Small intestine (tissue), 7 donors: ENCODE measurements around the gene TLK2. TPM values are rescaled to one million over a fixed set of nuclear protein-coding genes. Genes with fewer than 3 reads are reported as not detected.
A peak's percentile ranks its signal among the peaks of the same experiment; 100 is the strongest.
"Not testable (repeated sequence)": the region's sequence is repeated elsewhere in the genome, so short reads cannot be mapped to it uniquely, and the experiment has no call there.

ENCODE experiments used
- DNase-seq, 2 donors: peaks; one replicate each; pipeline versions ENCODE4 v3.0.0 to v3.0.0-alpha.2; 2013
- FAIRE-seq: peaks from 2 replicates; lab custom pipeline; 2012; peaks lifted over from hg19 to GRCh38; lab: Jason Lieb, UNC
- H3K27ac ChIP-seq, 3 donors: one replicate each; pipeline ENCODE4 v1.5.1; 2013; ENCODE audit warnings: low read length in 2 of 3, mild to moderate bottlenecking in 2 of 3, control low read depth in 1 of 3, inconsistent platforms in 1 of 3, low read depth in 1 of 3, moderate library complexity in 1 of 3
- H3K27me3 ChIP-seq, 3 donors: one replicate each; pipeline ENCODE4 v1.6.1; 2013; ENCODE audit warnings: low read length in 3 of 3, inconsistent platforms in 1 of 3; ENCODE audit not compliant: control insufficient read depth in 3 of 3, insufficient read depth in 3 of 3
- H3K36me3 ChIP-seq, 3 donors: one replicate each; pipeline ENCODE4 v1.6.1; 2013; ENCODE audit warnings: low read length in 3 of 3, inconsistent platforms in 1 of 3, low read depth in 1 of 3, mild to moderate bottlenecking in 1 of 3, moderate library complexity in 1 of 3; ENCODE audit not compliant: control insufficient read depth in 3 of 3, insufficient read depth in 2 of 3
- H3K4me1 ChIP-seq, 3 donors: one replicate each; pipeline ENCODE4 v1.6.1; 2013; ENCODE audit warnings: low read length in 2 of 3, inconsistent platforms in 1 of 3, low read depth in 1 of 3, mild to moderate bottlenecking in 1 of 3, moderate library complexity in 1 of 3; ENCODE audit not compliant: control insufficient read depth in 3 of 3, insufficient read depth in 2 of 3
- H3K4me3 ChIP-seq, 3 donors: one replicate each; pipeline ENCODE4 v1.5.1; 2013; ENCODE audit warnings: low read length in 3 of 3, control low read depth in 1 of 3, inconsistent platforms in 1 of 3, low read depth in 1 of 3, mild to moderate bottlenecking in 1 of 3, moderate library complexity in 1 of 3
- H3K9me3 ChIP-seq, 2 donors: one replicate each; pipeline ENCODE4 v1.6.1; 2013; ENCODE audit warnings: low read depth in 1 of 2, low read length in 1 of 2; ENCODE audit not compliant: control insufficient read depth in 2 of 2, insufficient read depth in 1 of 2
- WGBS, 3 donors: extraction: QIAGEN DNeasy Blood & Tissue Kit; methylation state at CpG; one replicate each; pipeline ENCODE4 v1.1.7; 2013; 5-methylcytosine and 5-hydroxymethylcytosine counted together
- polyA plus RNA-seq, 4 donors: library from polyadenylated mRNA; stranded (reverse) in 3 of 4; unstranded in 1 of 4; fragments of 200-250 nt in 3 of 4; fragments of 120-200 nt in 1 of 4; gene quantifications; one replicate each; pipeline versions ENCODE4 v1.2.1 to v1.2.3, GENCODE V29; 2013
- donor health status: healthy with polysubstance abuse.
- donor health status: control.
- donor health status: control.
- donor health status: Bipolar disorder and iron deficiency.
- donor health status: healthy.

TLK2 gene
- polyA plus RNA-seq, 4 donors: 13.0 to 30.8 (median 16.2) TPM

DNA sequence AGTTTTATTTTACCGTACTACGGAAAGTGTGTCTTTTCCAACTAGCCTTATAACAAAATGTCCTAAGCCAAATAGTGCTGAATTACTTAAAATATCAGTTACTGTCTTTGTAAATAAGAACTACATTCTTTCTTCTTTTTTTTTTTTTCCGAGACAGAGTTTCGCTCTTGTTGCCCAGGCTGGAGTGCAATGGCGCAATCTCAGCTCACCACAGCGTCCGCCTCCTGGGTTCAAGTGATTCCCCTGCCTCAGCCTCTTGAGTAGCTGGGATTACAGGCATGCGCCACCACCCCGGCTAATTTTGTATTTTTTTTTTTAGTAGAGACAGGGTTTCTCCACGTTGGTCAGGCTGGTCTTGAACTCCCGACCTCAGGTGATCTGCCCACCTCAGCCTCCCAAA is 113.2 kb downstream of the TLK2 start:
- DNase-seq, H3K27me3 ChIP-seq, H3K4me3 ChIP-seq, H3K4me1 ChIP-seq, H3K27ac ChIP-seq, FAIRE-seq: not testable (repeated sequence)
- WGBS, 3 donors: 88 to 93% (median 91%) methylated on average over 11 of the region's 11 CpGs
- peaks cover 0 to 15% of the 10 kb centered on the region in 2 donors for H3K9me3 ChIP-seq
- H3K36me3 ChIP-seq: peaks cover 7 to 39% (median 14%) of the 10 kb centered on the region in 3 donors

DNA sequence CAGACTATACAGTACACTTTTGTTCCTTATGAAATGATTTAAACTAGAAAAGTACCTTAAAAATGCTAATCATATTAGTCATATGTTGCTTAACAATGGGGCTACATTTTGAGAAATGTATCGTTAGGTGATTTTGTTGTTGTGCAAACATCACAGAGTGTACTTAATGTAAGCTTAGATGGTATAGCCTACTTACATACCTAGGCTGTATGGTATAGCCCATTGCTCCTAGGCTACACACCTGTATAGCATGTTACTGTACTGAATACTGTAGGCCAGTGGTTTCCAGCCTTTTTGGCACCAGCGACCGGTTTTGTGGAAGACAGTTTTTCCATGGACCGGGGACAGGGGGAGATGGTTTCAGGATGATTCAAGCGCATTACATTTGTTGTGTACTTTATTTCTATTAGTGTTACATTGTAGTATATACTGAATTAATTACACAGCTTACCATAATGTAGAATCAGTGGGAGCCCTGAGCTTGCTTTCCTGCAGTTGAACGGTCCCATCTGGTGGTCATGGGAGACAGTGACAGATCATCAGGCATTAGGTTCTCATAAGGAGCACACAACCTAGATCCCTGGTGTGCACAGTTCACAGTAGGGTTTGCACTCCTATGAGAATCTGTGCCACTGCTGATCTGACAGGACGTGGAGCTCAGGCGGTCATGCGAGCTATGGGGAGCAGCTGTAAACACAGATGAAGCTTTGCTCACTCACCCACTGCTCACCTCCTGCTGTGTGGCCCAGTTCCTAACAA is 113.9 kb downstream of the TLK2 start:
- no peaks in the 10 kb centered on the region for H3K4me1 ChIP-seq
- WGBS, 3 donors: 88 to 93% (median 91%) methylated on average over 9 of the region's 9 CpGs
- peaks cover 13 to 38% (median 13%) of the 10 kb centered on the region in 3 donors for H3K36me3 ChIP-seq
- peaks cover 0 to 15% of the 10 kb centered on the region in 2 donors for H3K9me3 ChIP-seq
- FAIRE-seq (no peak), DNase-seq (no peak)
- H3K27me3 ChIP-seq: no peaks in the 10 kb centered on the region
- no peak overlapping the region for H3K27ac ChIP-seq
- H3K4me3 ChIP-seq: no peak overlapping the region

DNA sequence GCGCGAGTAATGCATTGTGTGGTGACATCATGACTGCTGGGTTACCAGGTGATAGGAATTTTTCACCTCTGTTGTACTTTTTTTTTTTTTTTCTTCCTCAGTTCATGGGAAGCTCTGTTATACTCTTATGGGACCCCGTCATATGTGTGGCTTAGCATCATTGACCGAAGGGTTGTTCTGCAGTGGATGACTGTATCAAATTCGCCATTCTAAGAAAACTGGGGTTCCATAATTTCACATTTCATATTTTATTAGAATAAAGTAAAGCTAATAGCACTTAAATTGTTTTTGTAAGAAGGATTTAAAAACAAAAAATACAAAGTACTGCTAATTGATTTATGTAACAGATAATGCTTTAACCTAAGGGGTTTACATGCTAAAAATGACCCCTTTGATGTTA is 116.9 kb downstream of the TLK2 start:
- no peaks in the 10 kb centered on the region for H3K27me3 ChIP-seq
- no peak overlapping the region for H3K27ac ChIP-seq
- 97 to 100% (median 98%) methylated on average over 5 of the region's 5 CpGs for WGBS, 3 donors
- no peak overlapping the region for H3K4me3 ChIP-seq
- no peaks in the 10 kb centered on the region for H3K4me1 ChIP-seq
- DNase-seq: no peak
- peaks cover 0 to 15% of the 10 kb centered on the region in 2 donors for H3K9me3 ChIP-seq
- peaks cover 13 to 42% (median 20%) of the 10 kb centered on the region in 3 donors for H3K36me3 ChIP-seq
- FAIRE-seq: no peak

DNA sequence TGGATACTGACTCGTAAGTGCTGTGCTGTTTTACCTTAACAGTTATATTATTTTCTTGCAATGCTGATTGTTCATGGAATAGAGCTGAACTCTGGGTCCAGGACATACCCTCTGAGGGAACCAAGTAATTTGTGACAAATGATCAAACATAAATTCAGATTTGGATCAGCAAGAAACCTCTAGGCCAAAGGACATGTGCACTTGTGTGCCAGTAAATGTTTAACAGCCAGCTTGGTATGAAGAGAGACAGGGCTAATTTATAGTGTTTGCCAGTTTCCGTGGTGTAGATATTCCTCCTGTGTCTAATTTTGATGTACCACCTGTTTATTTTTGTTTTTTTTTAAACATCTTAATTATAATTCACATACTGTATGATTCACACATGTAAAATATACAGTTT is 118.0 kb downstream of the TLK2 start:
- peak overlapping the region in 1 of 3 donors; percentile 7 for H3K4me3 ChIP-seq
- no peak for FAIRE-seq
- no peaks in the 10 kb centered on the region for H3K27me3 ChIP-seq
- peaks cover 0 to 15% of the 10 kb centered on the region in 2 donors for H3K9me3 ChIP-seq
- H3K36me3 ChIP-seq: peaks cover 12 to 38% (median 23%) of the 10 kb centered on the region in 3 donors
- no peak overlapping the region for H3K27ac ChIP-seq
- no peaks in the 10 kb centered on the region for H3K4me1 ChIP-seq
- DNase-seq: no peak
- 92 to 98% (median 97%) methylated on average over 2 of the region's 2 CpGs for WGBS, 3 donors

DNA sequence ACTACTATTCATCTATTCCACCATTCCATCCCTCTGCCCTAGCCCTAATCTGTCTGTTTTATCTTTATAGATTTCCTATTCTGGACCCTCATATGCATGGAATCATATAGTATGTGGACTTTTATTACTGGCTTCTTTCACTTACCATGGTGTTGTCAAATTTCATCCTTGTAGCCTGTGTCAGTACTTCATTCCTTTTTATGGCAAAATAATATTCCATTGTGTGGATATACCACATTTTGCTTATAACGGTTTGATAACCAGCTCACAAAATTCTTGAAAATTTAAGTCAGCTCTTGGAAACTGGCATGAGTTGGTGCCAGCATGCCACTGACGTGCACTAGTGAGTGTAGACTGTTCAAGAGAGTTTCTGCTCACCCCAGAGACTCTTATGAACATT is 118.5 kb downstream of the TLK2 start:
- DNase-seq (no peak), FAIRE-seq (no peak)
- no peaks in the 10 kb centered on the region for H3K27me3 ChIP-seq
- H3K36me3 ChIP-seq: peaks cover 14 to 38% (median 23%) of the 10 kb centered on the region in 3 donors
- H3K27ac ChIP-seq: no peak overlapping the region
- 95 to 99% (median 96%) methylated on average over 2 of the region's 2 CpGs for WGBS, 3 donors
- no peak overlapping the region for H3K4me3 ChIP-seq
- H3K4me1 ChIP-seq: no peaks in the 10 kb centered on the region
- H3K9me3 ChIP-seq: peaks cover 0 to 15% of the 10 kb centered on the region in 2 donors

DNA sequence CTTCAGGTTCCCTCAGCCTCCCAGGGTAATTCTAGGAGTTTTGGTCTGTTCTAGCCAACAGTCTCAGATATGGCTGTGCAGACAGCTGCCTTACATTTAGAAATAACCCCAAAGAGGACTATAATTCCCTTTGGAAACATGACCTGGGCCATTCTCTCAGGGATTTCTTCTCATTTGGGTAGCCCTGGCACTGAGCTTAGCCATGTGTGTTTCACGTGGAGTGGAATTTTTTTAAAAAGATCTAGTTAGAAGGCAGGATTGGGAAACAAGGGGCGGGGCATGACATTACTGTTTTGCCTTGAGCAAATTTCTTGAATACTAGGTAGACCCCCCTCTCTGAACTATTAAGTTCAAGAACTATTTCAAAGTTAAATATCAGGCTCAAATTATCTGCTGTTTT is 119.3 kb downstream of the TLK2 start:
- Histone ChIP-seq H3K4me3 (no peak overlapping the region), H3K36me3 (peaks cover 20 to 37% (median 28%) of the 10 kb centered on the region in 3 donors)
- WGBS, 3 donors: 89 to 94% (median 93%) methylated on average over 2 of the region's 2 CpGs

DNA sequence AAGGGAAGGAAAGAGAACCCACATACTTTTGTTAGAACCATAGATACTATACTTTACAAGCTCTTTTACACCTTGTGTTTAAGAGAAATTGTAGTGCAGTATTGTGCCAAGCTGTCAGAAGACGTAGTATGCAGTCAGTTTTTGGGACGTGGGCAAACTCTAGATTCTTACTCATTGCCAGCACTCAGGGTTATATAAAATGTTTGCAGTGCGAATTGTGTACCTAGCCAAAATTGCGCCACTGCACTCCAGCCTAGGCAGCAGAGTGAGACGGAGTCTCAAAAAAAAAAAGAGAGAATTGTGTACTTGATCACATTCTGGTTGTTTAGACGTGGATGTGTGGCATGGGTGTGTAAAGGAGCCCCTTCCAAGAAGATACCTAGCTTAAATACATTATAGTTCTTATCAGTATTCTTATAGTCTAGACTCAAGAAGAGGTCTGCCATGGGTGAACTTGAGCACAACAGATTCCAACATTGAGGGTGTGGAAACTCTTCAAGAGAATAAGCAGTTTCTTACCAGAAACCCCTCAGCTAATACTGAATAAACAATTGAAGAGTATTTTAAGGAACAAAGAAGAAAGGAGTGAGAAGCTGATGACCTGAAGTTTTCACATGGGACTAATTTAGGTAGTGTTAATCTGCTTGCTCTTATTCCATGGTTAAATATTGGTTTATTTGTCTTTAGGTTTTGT is 121.5 kb downstream of the TLK2 start:
- Histone ChIP-seq H3K36me3 (peaks cover 22 to 30% (median 25%) of the 10 kb centered on the region in 3 donors), H3K9me3 (peaks cover 0 to 8% of the 10 kb centered on the region in 2 donors), H3K27me3 (no peaks in the 10 kb centered on the region), H3K4me1 (no peaks in the 10 kb centered on the region), H3K27ac (no peak overlapping the region), H3K4me3 (no peak overlapping the region)
- DNase-seq (no peak), FAIRE-seq (no peak)
- WGBS, 3 donors: 91 to 94% (median 93%) methylated on average over 6 of the region's 6 CpGs

More for the DNA sequence above, 119.3 kb downstream of the TLK2 start:
- Histone ChIP-seq H3K4me1 (no peaks in the 10 kb centered on the region), H3K9me3 (peaks cover 0 to 15% of the 10 kb centered on the region in 2 donors), H3K27ac (no peak overlapping the region), H3K27me3 (no peaks in the 10 kb centered on the region)
- FAIRE-seq: no peak
- DNase-seq: no peak

DNA sequence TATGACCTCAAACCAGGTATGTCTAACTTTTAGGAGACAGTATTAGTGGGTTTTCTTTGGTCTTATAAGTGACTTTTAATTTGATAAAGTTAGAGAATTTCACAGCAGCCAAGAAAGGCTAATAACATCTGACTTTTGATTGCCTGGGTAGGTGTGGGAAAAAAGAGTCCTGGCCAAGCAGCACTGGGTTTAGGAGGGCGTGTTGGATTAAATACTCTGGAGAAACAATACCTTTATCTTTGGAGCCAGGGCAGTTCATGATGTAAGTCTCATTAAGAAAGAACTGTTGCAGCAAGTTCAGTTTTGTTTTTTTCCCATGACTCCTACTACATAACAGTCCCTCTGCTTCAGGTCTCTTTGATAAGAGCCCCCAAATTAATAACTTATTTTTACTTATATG is 122.2 kb downstream of the TLK2 start:
- Histone ChIP-seq H3K27me3 (no peaks in the 10 kb centered on the region), H3K27ac (no peak overlapping the region), H3K4me3 (no peak overlapping the region), H3K9me3 (peaks cover 0 to 3% of the 10 kb centered on the region in 2 donors), H3K36me3 (peaks cover 25 to 35% (median 25%) of the 10 kb centered on the region in 3 donors), H3K4me1 (no peaks in the 10 kb centered on the region)
- DNase-seq (no peak), FAIRE-seq (no peak)
- 48 to 79% (median 62%) methylated on average over 1 of the region's 1 CpG for WGBS, 3 donors
